ENCODE measurements around the gene TRA2A.

TRA2A gene

DNA sequence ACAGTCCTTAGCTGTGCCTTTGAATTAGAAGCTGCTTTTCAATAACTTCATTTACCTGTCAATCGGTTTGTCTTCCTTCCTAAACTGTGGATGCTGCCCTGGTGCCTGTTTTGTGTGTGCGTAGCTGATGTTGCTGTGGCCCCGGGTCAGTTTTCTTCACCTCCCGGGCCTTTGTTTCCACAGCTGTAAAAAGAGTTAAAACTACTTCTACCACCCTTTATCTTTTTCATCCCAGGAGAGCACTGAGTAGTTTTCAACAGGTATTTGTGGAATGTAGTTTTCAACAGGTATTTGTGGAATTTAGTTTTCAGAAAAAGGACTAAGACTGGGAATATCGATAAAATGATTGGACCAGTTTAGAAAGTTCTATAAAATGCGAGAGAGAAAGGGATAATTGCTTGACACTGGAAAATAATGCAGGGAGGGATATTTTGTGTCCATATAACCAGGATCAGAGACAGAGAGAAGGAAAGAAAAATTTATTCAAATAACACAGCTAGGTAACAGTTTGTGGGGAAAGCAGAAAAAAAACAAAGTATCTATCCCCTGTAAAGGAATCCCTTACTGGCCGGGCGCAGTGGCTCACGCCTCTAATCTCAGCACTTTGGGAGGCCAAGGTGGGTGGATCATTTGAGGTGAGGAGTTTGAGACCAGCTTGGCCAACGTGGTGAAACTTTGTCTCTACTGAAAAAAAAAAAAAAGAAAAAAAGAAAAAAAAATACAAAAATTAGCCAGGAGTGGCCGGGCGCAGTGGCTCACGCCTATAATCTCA, 45.6 kb downstream of the TRA2A start:
- TF ChIP-seq, protein P1, sequence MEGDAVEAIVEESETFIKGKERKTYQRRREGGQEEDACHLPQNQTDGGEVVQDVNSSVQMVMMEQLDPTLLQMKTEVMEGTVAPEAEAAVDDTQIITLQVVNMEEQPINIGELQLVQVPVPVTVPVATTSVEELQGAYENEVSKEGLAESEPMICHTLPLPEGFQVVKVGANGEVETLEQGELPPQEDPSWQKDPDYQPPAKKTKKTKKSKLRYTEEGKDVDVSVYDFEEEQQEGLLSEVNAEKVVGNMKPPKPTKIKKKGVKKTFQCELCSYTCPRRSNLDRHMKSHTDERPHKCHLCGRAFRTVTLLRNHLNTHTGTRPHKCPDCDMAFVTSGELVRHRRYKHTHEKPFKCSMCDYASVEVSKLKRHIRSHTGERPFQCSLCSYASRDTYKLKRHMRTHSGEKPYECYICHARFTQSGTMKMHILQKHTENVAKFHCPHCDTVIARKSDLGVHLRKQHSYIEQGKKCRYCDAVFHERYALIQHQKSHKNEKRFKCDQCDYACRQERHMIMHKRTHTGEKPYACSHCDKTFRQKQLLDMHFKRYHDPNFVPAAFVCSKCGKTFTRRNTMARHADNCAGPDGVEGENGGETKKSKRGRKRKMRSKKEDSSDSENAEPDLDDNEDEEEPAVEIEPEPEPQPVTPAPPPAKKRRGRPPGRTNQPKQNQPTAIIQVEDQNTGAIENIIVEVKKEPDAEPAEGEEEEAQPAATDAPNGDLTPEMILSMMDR (IDR thresholded peaks at IDR 0.05; ENCODE audit: borderline replicate concordance, control extremely low read depth, extremely low read depth, insufficient read depth, missing control alignments), result no peak
- DNase-seq (ENCODE audit: low spot score), result no peak
- in situ Hi-C loops (cut with MboI; ENCODE audit: low sequenced_read_pairs, unreplicated experiment), result no loop called here

DNA sequence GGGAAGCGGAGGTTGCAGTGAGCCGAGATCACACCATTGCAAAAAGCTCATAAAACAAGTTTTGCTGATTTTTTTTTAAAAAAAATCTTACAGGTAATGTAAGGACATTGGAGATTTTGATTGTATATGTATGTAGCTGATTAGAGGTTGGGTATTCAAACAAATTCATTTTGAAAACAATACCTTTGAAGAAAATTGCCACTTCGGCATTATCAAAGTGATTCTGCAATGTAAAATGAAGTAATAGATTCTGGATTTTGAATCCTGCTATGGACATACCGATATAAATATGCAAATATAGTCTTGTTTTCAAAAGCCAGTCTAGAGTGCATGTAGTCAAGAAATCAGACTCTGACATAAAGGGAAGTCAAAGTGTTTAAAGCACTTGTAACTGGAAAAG, 49.1 kb downstream of the TRA2A start:
- no peak for DNase-seq (ENCODE audit: low spot score)
- TF ChIP-seq, protein P1 (IDR thresholded peaks at IDR 0.05; ENCODE audit: borderline replicate concordance, control extremely low read depth, extremely low read depth, insufficient read depth, missing control alignments), result no peak
- in situ Hi-C loops (cut with MboI; ENCODE audit: low sequenced_read_pairs, unreplicated experiment), result no loop called here

DNA sequence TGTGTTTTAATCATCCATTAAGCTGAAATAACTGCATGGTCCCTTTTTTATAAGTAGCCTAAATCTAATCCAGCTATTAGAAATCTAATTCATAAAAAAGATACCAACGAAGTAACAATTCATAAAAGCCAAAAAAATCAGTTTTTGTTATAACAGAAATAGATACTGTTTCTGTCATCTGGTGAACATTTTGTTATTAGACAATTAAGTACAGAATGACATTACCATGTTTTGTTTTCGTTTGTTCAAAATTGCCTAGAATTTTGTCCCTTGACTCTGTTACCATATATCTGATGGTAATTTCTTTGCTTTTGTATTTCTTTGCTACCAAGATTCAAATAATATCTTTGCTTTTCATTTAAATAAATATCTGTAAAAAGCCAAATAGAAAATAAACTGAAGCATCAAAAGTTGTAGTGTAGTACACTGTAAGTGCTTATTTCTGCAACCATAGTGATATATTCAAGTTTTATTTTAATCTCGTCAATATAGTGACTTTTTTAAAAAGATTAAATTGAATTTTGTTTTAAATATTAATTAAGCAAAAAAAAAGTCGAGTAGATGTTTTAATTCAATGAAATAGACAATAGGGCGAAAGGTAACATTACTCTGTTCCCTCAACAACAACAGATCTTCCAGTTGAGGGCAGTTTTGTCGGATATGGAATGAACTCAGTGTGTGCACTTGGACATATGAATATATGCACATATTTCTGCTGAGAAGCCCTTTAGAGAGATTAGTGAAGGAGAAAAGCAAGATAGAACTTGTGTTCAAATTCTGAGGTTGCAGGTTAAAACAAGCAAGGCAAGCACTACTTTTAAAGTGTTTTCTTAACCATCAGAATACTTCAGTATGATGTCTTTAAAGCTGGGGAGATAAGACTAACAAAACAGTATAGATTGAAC, 53.6 kb downstream of the TRA2A start:
- TF ChIP-seq, protein P1 (IDR thresholded peaks at IDR 0.05; ENCODE audit: borderline replicate concordance, control extremely low read depth, extremely low read depth, insufficient read depth, missing control alignments), result no peak
- DNase-seq (ENCODE audit: low spot score), result no peak
- in situ Hi-C loops (cut with MboI; ENCODE audit: low sequenced_read_pairs, unreplicated experiment), result no loop called here

DNA sequence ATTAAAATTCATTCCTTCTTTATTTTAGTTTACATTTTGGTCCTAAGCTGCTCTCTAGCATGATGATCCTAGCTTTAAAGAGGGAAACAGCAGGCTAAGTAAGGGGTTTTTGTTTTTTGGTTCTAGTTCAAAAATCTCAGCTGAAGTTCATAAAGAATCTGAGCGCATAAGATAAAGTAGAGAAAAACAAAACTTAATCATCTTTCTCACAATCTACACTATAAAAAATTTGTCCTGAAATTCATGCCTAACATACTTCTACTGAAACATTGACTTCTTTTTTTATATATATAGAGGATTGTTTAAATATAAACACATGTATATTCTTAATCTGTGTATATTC, 54.7 kb downstream of the TRA2A start:
- TF ChIP-seq, protein P1 (IDR thresholded peaks at IDR 0.05; ENCODE audit: borderline replicate concordance, control extremely low read depth, extremely low read depth, insufficient read depth, missing control alignments), result no peak
- DNase-seq (ENCODE audit: low spot score), result no peak
- in situ Hi-C loops (cut with MboI; ENCODE audit: low sequenced_read_pairs, unreplicated experiment), result no loop called here

DNA sequence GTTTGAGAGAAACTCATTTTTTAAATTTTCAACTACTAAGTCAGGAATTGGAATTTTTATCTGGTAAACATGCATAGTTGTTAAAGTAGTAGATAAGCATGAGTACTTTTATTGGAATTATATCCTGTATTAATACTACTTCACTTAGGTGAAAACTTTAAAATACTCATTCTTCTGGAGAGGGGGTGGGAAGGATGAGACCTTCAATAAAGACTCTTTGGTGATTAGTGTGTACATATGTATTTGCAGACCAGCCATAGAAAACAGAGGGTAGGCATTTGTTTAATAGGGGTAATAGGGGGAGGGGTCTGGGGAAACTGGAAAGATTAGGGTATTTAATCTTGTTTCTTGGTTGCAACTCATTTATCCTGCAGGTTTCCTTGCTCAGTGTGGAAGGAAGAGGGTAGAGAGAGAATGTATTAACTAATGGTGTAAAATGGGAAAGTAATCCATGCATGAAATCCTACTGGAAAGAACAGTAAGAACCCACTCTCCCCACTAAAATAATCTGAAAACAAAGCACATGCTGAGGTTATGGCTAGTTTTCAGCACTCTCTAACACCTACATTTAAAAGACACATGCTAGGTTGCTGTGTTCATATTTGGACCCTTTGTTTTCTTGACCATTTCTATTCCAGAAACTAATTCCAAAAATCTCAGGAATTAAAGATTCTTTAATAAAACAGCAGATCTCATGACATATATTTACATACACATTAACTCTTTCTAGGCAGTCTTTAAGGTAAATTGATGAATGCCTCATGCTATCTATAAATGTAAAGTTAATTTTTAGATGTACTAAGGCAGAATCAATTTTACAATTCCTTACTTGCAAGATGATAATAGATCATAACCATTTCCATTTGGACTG, 55.3 kb downstream of the TRA2A start:
- DNase-seq (ENCODE audit: low spot score), result no peak
- TF ChIP-seq, protein P1 (IDR thresholded peaks at IDR 0.05; ENCODE audit: borderline replicate concordance, control extremely low read depth, extremely low read depth, insufficient read depth, missing control alignments), result no peak
- in situ Hi-C loops (cut with MboI; ENCODE audit: low sequenced_read_pairs, unreplicated experiment), result no loop called here

DNA sequence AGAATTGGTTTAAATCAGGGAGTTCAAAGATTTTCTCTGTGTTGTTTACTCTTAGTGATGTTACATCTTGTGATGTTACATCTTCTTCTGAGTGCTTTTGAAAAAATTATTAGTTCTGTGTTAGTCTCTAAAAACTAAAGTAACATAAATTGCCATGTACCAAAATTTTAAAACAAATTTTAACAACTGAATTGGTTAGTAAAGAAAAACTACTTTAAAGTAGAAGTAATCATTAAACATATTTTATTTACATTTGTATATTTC, 56.3 kb downstream of the TRA2A start:
- in situ Hi-C loops (cut with MboI; ENCODE audit: low sequenced_read_pairs, unreplicated experiment), result no loop called here
- TF ChIP-seq, protein P1 (IDR thresholded peaks at IDR 0.05; ENCODE audit: borderline replicate concordance, control extremely low read depth, extremely low read depth, insufficient read depth, missing control alignments), result no peak
- DNase-seq (ENCODE audit: low spot score), result no peak
